Kidney (tissue), 14 donors: ENCODE measurements around the gene CHAC1. TPM values are rescaled to one million over a fixed set of nuclear protein-coding genes. Genes with fewer than 3 reads are reported as not detected.

ENCODE experiments used
- DNase-seq, 5 donors: peaks; one replicate each; pipeline ENCODE4 v3.0.0-alpha.2; 2013 to 2020
- FAIRE-seq: peaks from 2 replicates; lab custom pipeline; 2012; peaks lifted over from hg19 to GRCh38; lab: Jason Lieb, UNC
- H3K27ac ChIP-seq, 2 donors: one replicate each; pipeline ENCODE4 v1.7.0; 2013; ENCODE audit warnings: low read depth in 2 of 2, low read length in 2 of 2, inconsistent platforms in 1 of 2
- H3K27me3 ChIP-seq: one replicate; pipeline ENCODE4 v1.7.1; 2013; ENCODE audit warnings: low read length, inconsistent platforms; ENCODE audit not compliant: control insufficient read depth, insufficient read depth
- H3K36me3 ChIP-seq, 3 donors: one replicate each; pipeline versions ENCODE4 v1.7.0 to v1.7.1; 2013; ENCODE audit warnings: low read length in 3 of 3, control low read depth in 1 of 3, inconsistent platforms in 1 of 3; ENCODE audit not compliant: insufficient read depth in 3 of 3, control insufficient read depth in 2 of 3
- H3K4me1 ChIP-seq, 3 donors: one replicate each; pipeline versions ENCODE4 v1.7.0 to v1.7.1; 2013; ENCODE audit warnings: low read length in 3 of 3, inconsistent platforms in 1 of 3, low read depth in 1 of 3; ENCODE audit not compliant: control insufficient read depth in 2 of 3, insufficient read depth in 2 of 3
- H3K4me3 ChIP-seq, 3 donors: one replicate each; pipeline versions ENCODE4 v1.7.0 to v1.8.1; 2013; ENCODE audit warnings: low read length in 3 of 3, control low read depth in 1 of 3, inconsistent platforms in 1 of 3
- H3K9ac ChIP-seq, 3 donors: one replicate each; pipeline versions ENCODE4 v1.7.0 to v1.7.1; 2013; ENCODE audit warnings: low read length in 3 of 3, control low read depth in 1 of 3, inconsistent platforms in 1 of 3
- H3K9me3 ChIP-seq, 3 donors: one replicate each; pipeline versions ENCODE4 v1.7.0 to v1.7.1; 2013; ENCODE audit warnings: low read length in 3 of 3, control low read depth in 1 of 3, inconsistent platforms in 1 of 3; ENCODE audit not compliant: control insufficient read depth in 2 of 3, insufficient read depth in 1 of 3
- CTCF ChIP-seq: IDR thresholded peaks from 3 replicates; pipeline ENCODE4 v1.5.1; 2012; ENCODE audit warnings: mild to moderate bottlenecking, moderate library complexity, borderline replicate concordance; ENCODE audit not compliant: insufficient read depth; ENCODE audit errors: extremely low read depth
- intact Hi-C: fragments of 100-400 bp; cut with DNase I; formaldehyde crosslinking; loops from one replicate; pipeline ENCODE4 v1.11.1; 2022
- polyA plus RNA-seq: library from polyadenylated mRNA; stranded (reverse); fragments of 350-450 nt; fragmentation: Illumina TruSeq; extraction: RNeasy Lipid Tissue Mini Kit (QIAGEN cat#74804); gene quantifications from one replicate; pipeline ENCODE4 v1.2.3, GENCODE V29; 2014; ENCODE audit warnings: low read depth, low replicate concordance; ENCODE audit not compliant: insufficient read depth
- total RNA-seq: library from RNA; stranded (reverse); fragmentation: NEBNext Ultra II Directional; extraction: Animal tissue kit (Norgen Biotek cat#: 25700); gene quantifications from one replicate; pipeline ENCODE4 v1.2.1, GENCODE V29; 2021
- donor health status: control.
- donor health status: control.
- donor health status: control.
- donor health status: control.
- donor health status: control.
- donor health status: DM: yes; HTN: yes; CAD: no.
- donor health status: Normal renal cell carcinoma (clear cell type).

CHAC1 gene
- total and polyA plus RNA-seq, 2 donors from 2014 or later, result 4.7 to 21.1 TPM

GRCh38 chr15:40930430-40931299 lies 22.6 kb upstream of the CHAC1 start:
- FAIRE-seq, result no peak
- intact Hi-C loops, result no loop called here
- H3K27me3 ChIP-seq, result peaks cover 11% of the 10 kb centered on the region
- peaks cover 0 to 42% (median 4%) of the 10 kb centered on the region in 3 donors for H3K4me1 ChIP-seq
- peak; percentile 47 for TF ChIP-seq CTCF
- peak; percentile 81 to 88 (median 82) for DNase-seq
- H3K9me3 ChIP-seq, result no peaks in the 10 kb centered on the region
- no peaks in the 10 kb centered on the region for H3K36me3 ChIP-seq
- H3K27ac ChIP-seq, result peak overlapping the region in 1 of 2 donors; percentile 81
- peak overlapping the region in 2 of 3 donors; percentile 56 to 60 for H3K9ac ChIP-seq
- H3K4me3 ChIP-seq, result peak overlapping the region; percentile 41 to 64 (median 61)

- Histone ChIP-seq H3K9ac (peak overlapping the region in 2 of 3 donors; percentile 41 to 56), H3K4me1 (peaks cover 0 to 38% (median 4%) of the 10 kb centered on the region in 3 donors), H3K27me3 (peaks cover 10% of the 10 kb centered on the region), H3K36me3 (no peaks in the 10 kb centered on the region), H3K4me3 (peak overlapping the region in 2 of 3 donors; percentile 61 to 64), H3K27ac (peak overlapping the region; percentile 71 to 81), H3K9me3 (no peaks in the 10 kb centered on the region)
- intact Hi-C loops, result no loop called here
- FAIRE-seq (no peak), DNase-seq (peak in 2 of 5 donors; percentile 49 to 52)
- TF ChIP-seq CTCF, result no peak
Observed at GRCh38 chr15:40931300-40932142, 21.8 kb upstream of the CHAC1 start.

- Histone ChIP-seq H3K4me3 (peak overlapping the region in 2 of 3 donors; percentile 13 to 61), H3K27ac (peak overlapping the region in 1 of 2 donors; percentile 71), H3K27me3 (peaks cover 4% of the 10 kb centered on the region), H3K36me3 (no peaks in the 10 kb centered on the region), H3K9me3 (no peaks in the 10 kb centered on the region), H3K4me1 (peaks cover 0 to 32% (median 4%) of the 10 kb centered on the region in 3 donors), H3K9ac (peak overlapping the region in 1 of 3 donors; percentile 56)
- FAIRE-seq (no peak), DNase-seq (no peak)
- no peak for TF ChIP-seq CTCF
- intact Hi-C loops, result no loop called here
Observed at GRCh38 chr15:40932156-40932555, 21.1 kb upstream of the CHAC1 start.
